ENCODE results near the gene SH3BP5. TPM values are rescaled to one million over a fixed set of nuclear protein-coding genes. Genes with fewer than 3 reads are reported as not detected.

Gene SH3BP5
- total and polyA plus RNA-seq, 2 donors (not counting 1 experiment from before 2014, with no cell fraction given): 6.7 to 12.9 TPM

- Histone ChIP-seq H3K27me3 (ENCODE audit: control insufficient read depth, insufficient read depth, low read length) (no peaks in the 10 kb centered on the region), H3K79me2 (ENCODE audit: control insufficient read depth, insufficient read depth, low read length) (no peaks in the 10 kb centered on the region), H3K9me3 (ENCODE audit: control insufficient read depth, insufficient read depth, low read depth, low read length) (no peaks in the 10 kb centered on the region), H3K27ac (ENCODE audit: insufficient read depth, low read length) (no peak overlapping the region), H3K4me3 (replicated peaks in 1 of 4; ENCODE audit: control extremely low read depth in 1 of 4, insufficient read depth in 1 of 4, low read depth in 3 of 4, low read length in 4 of 4) (no peak overlapping the region), H3K36me3 (ENCODE audit: control insufficient read depth, insufficient read depth, low read length) (no peaks in the 10 kb centered on the region), H3K4me1 (ENCODE audit: control insufficient read depth, extremely low read depth, insufficient read depth, low read length) (no peaks in the 10 kb centered on the region), H4K20me1 (ENCODE audit: control insufficient read depth, extremely low read depth, insufficient read depth, low read length) (no peaks in the 10 kb centered on the region), H3K9ac (ENCODE audit: insufficient read depth, low read length) (no peak overlapping the region), H3K4me2 (ENCODE audit: extremely low read depth, insufficient read depth, low read length) (no peak overlapping the region), H2AFZ (ENCODE audit: low read length) (no peak overlapping the region)
- no peak for TF ChIP-seq CTCF (conservative IDR thresholded peaks at IDR 0.05 in 1 of 2, IDR thresholded peaks at IDR 0.05 in 1 of 2; ENCODE audit: low read depth in 1 of 2, low read length in 2 of 2)
- TF ChIP-seq EZH2 (IDR thresholded peaks at IDR 0.05; ENCODE audit: low read length, missing control alignments): no peak
- no peak for DNase-seq (ENCODE audit: low read depth in 2 of 2)
Observed at GRCh38 chr3:15277861-15278500, 54.4 kb downstream of the SH3BP5 start.

DNA sequence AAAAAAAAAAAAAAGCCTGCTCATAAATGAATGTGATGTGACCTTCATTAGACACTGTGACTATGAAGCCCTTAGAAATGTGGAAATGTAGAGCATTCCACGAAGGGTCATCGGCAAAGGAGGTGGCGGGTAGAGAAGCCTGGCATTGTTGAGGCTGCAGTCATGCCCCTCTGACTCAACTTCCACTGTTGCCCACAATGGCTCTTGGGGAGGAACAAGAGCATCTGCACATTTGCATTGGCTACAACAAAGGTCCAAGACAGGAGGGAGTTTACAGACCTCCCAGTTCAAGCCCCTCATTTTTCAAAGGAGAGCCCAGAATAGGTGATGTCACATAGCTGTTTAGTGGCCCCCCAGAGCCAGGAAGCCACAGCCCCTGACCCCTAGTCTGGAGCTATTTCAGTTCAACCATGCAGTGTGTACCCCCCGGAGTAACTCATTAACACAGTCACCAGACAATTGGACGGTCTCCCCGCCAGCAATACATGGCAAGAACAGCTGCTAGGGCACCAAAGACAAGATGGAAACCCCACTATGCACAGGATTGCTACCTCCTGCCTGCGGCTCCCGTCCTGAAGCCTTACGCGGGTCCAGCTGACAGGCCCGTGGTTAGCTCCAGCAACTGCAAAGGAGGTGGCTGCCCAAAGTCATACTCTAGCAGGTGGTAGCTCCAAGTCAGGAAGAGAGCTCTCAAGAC lies 56.2 kb downstream of the SH3BP5 start:
- H3K27ac ChIP-seq (ENCODE audit: insufficient read depth, low read length): no peak overlapping the region
- no peak overlapping the region for H3K4me3 ChIP-seq (replicated peaks in 1 of 4; ENCODE audit: control extremely low read depth in 1 of 4, insufficient read depth in 1 of 4, low read depth in 3 of 4, low read length in 4 of 4)
- H3K79me2 ChIP-seq (ENCODE audit: control insufficient read depth, insufficient read depth, low read length): no peaks in the 10 kb centered on the region
- no peak overlapping the region for H3K4me2 ChIP-seq (ENCODE audit: extremely low read depth, insufficient read depth, low read length)
- H3K9me3 ChIP-seq (ENCODE audit: control insufficient read depth, insufficient read depth, low read depth, low read length): no peaks in the 10 kb centered on the region
- DNase-seq (ENCODE audit: low read depth in 2 of 2): peak in 1 of 2 donors; percentile 75
- TF ChIP-seq EZH2 (IDR thresholded peaks at IDR 0.05; ENCODE audit: low read length, missing control alignments): no peak
- TF ChIP-seq CTCF (conservative IDR thresholded peaks at IDR 0.05 in 1 of 2, IDR thresholded peaks at IDR 0.05 in 1 of 2; ENCODE audit: low read depth in 1 of 2, low read length in 2 of 2): no peak
- no peaks in the 10 kb centered on the region for H4K20me1 ChIP-seq (ENCODE audit: control insufficient read depth, extremely low read depth, insufficient read depth, low read length)
- no peaks in the 10 kb centered on the region for H3K27me3 ChIP-seq (ENCODE audit: control insufficient read depth, insufficient read depth, low read length)
- no peak overlapping the region for H3K9ac ChIP-seq (ENCODE audit: insufficient read depth, low read length)
- no peaks in the 10 kb centered on the region for H3K36me3 ChIP-seq (ENCODE audit: control insufficient read depth, insufficient read depth, low read length)
- no peak overlapping the region for H2AFZ ChIP-seq (ENCODE audit: low read length)
- H3K4me1 ChIP-seq (ENCODE audit: control insufficient read depth, extremely low read depth, insufficient read depth, low read length): no peaks in the 10 kb centered on the region

DNA sequence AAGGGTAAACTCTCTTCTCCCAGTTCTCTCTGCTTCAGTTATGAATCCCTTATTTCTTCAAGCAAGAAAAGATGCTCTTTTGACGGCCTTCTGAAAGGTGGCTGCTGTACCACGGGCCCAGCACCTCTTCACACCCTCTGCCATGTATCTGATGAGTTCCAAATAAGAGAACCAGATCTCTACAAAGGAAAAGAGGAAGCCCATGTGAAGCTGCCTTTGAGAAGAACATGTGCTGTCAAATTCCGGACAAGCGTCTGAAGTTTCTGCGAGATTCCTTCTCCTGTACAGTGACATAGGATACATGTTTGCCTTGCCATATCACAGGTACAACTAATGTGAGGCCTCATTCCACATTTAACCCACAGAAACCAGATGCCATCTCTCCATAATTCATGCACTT lies 59.2 kb downstream of the SH3BP5 start:
- no peaks in the 10 kb centered on the region for H3K36me3 ChIP-seq (ENCODE audit: control insufficient read depth, insufficient read depth, low read length)
- H2AFZ ChIP-seq (ENCODE audit: low read length): no peak overlapping the region
- no peak overlapping the region for H3K9ac ChIP-seq (ENCODE audit: insufficient read depth, low read length)
- H4K20me1 ChIP-seq (ENCODE audit: control insufficient read depth, extremely low read depth, insufficient read depth, low read length): no peaks in the 10 kb centered on the region
- no peak overlapping the region for H3K27ac ChIP-seq (ENCODE audit: insufficient read depth, low read length)
- no peaks in the 10 kb centered on the region for H3K79me2 ChIP-seq (ENCODE audit: control insufficient read depth, insufficient read depth, low read length)
- no peaks in the 10 kb centered on the region for H3K4me1 ChIP-seq (ENCODE audit: control insufficient read depth, extremely low read depth, insufficient read depth, low read length)
- H3K4me2 ChIP-seq (ENCODE audit: extremely low read depth, insufficient read depth, low read length): no peak overlapping the region
- DNase-seq (ENCODE audit: low read depth in 2 of 2): no peak
- H3K27me3 ChIP-seq (ENCODE audit: control insufficient read depth, insufficient read depth, low read length): no peaks in the 10 kb centered on the region
- TF ChIP-seq EZH2 (IDR thresholded peaks at IDR 0.05; ENCODE audit: low read length, missing control alignments): no peak
- TF ChIP-seq CTCF (conservative IDR thresholded peaks at IDR 0.05 in 1 of 2, IDR thresholded peaks at IDR 0.05 in 1 of 2; ENCODE audit: low read depth in 1 of 2, low read length in 2 of 2): no peak
- no peak overlapping the region for H3K4me3 ChIP-seq (replicated peaks in 1 of 4; ENCODE audit: control extremely low read depth in 1 of 4, insufficient read depth in 1 of 4, low read depth in 3 of 4, low read length in 4 of 4)
- no peaks in the 10 kb centered on the region for H3K9me3 ChIP-seq (ENCODE audit: control insufficient read depth, insufficient read depth, low read depth, low read length)

Measured in fibroblast of lung (primary cell).